HepG2 (cell line): ENCODE measurements around the gene CABP4. TPM values are rescaled to one million over a fixed set of nuclear protein-coding genes. Genes with fewer than 3 reads are reported as not detected.

Source experiments
- ARID2 ChIP-seq: sonication (generic); formaldehyde crosslinking; IDR thresholded peaks from 2 replicates; pipeline ENCODE4 v1.8.1; 2022; ENCODE audit warnings: mild to moderate bottlenecking, missing genetic modification reagents, borderline replicate concordance
- BORCS8-MEF2B ChIP-seq: sonication (generic); formaldehyde crosslinking; IDR thresholded peaks from 2 replicates; pipeline ENCODE4 v1.8.0; 2022; ENCODE audit warnings: mild to moderate bottlenecking, missing genetic modification reagents
- CBX1 ChIP-seq: IDR thresholded peaks from one replicate; pipeline ENCODE4 v1.6.1; 2016; ENCODE audit warnings: antibody characterized with exemption, low read depth
- CENPT ChIP-seq: sonication (generic); formaldehyde crosslinking; IDR thresholded peaks from 2 replicates; pipeline ENCODE4 v1.8.0; 2022; ENCODE audit warnings: low read depth, mild to moderate bottlenecking, moderate library complexity, missing genetic modification reagents
- EP300 ChIP-seq, 3 experiments: sonication (generic) in 1 of 3; formaldehyde crosslinking in 1 of 3; IDR thresholded peaks; 2 replicates each; pipeline versions ENCODE4 v1.5.1 to v1.6.1; 2011 to 2020; ENCODE audit warnings: low read depth in 2 of 3, low read length in 2 of 3, borderline replicate concordance in 1 of 3, improper control_type of control experiment in 1 of 3, mild to moderate bottlenecking in 1 of 3, missing genetic modification reagents in 1 of 3, moderate library complexity in 1 of 3
- FOSL1 ChIP-seq: sonication (generic); formaldehyde crosslinking; IDR thresholded peaks from 2 replicates; pipeline ENCODE4 v1.9.0; 2021; ENCODE audit warnings: missing genetic modification reagents, borderline replicate concordance
- GLI4 ChIP-seq: sonication (generic); formaldehyde crosslinking; IDR thresholded peaks from 2 replicates; pipeline ENCODE4 v1.5.1; 2020; ENCODE audit warnings: missing genetic modification reagents, mild to moderate bottlenecking, moderate library complexity, borderline replicate concordance
- HNRNPLL ChIP-seq: fragments of 200-400 bp; formaldehyde crosslinking; IDR thresholded peaks from 2 replicates; pipeline ENCODE4 v1.6.1; 2017; ENCODE audit warnings: mild to moderate bottlenecking, low read depth, low read length; ENCODE audit not compliant: poor library complexity, severe bottlenecking
- JDP2 ChIP-seq: sonication (generic); formaldehyde crosslinking; IDR thresholded peaks from 2 replicates; pipeline ENCODE4 v1.8.1; 2022; ENCODE audit warnings: missing genetic modification reagents, borderline replicate concordance
- KDM6A ChIP-seq: IDR thresholded peaks from 2 replicates; pipeline ENCODE4 v1.6.1; 2016; ENCODE audit warnings: low read depth
- NCOA1 ChIP-seq: sonication (generic); formaldehyde crosslinking; IDR thresholded peaks from 2 replicates; pipeline ENCODE4 v1.9.0; 2021; ENCODE audit warnings: missing genetic modification reagents
- NKX3-1 ChIP-seq: sonication (generic); formaldehyde crosslinking; IDR thresholded peaks from 2 replicates; pipeline ENCODE4 v1.5.0; 2020; ENCODE audit warnings: missing genetic modification reagents
- PRMT3 ChIP-seq: sonication (generic); formaldehyde crosslinking; IDR thresholded peaks from 2 replicates; pipeline ENCODE4 v1.8.1; 2022; ENCODE audit warnings: low read depth, mild to moderate bottlenecking, moderate library complexity, missing genetic modification reagents, borderline replicate concordance
- SP1 ChIP-seq, 2 experiments: fragments of 450-650 bp in 1 of 2; sonication (generic) in 1 of 2; formaldehyde crosslinking in 1 of 2; IDR thresholded peaks; 2 replicates each; pipeline versions ENCODE4 v1.4.0 to v1.6.1; 2016 to 2020; ENCODE audit warnings: missing genetic modification reagents in 1 of 2
- SRY ChIP-seq: sonication (generic); formaldehyde crosslinking; IDR thresholded peaks from 2 replicates; pipeline ENCODE4 v1.8.0; 2022; ENCODE audit warnings: mild to moderate bottlenecking, missing genetic modification reagents
- TGIF2 ChIP-seq: IDR thresholded peaks from 2 replicates; pipeline ENCODE4 v1.6.1; 2016; ENCODE audit warnings: control low read depth, missing compliant biosample characterization
- THAP11 ChIP-seq: IDR thresholded peaks from 2 replicates; pipeline ENCODE4 v1.6.1; 2016; ENCODE audit warnings: missing biosample characterization, missing genetic modification reagents
- ZNF20 ChIP-seq: sonication (generic); formaldehyde crosslinking; IDR thresholded peaks from 2 replicates; pipeline ENCODE4 v1.4.0; 2020; ENCODE audit warnings: mild to moderate bottlenecking, moderate library complexity, missing genetic modification reagents
- ZNF367 ChIP-seq: sonication (generic); formaldehyde crosslinking; IDR thresholded peaks from 2 replicates; pipeline ENCODE4 v1.4.0; 2020; ENCODE audit warnings: missing genetic modification reagents, borderline replicate concordance
- ZNF430 ChIP-seq: sonication (generic); formaldehyde crosslinking; IDR thresholded peaks from 2 replicates; pipeline ENCODE4 v1.9.0; 2021; ENCODE audit warnings: mild to moderate bottlenecking, missing genetic modification reagents
- ZNF556 ChIP-seq: sonication (generic); formaldehyde crosslinking; IDR thresholded peaks from 2 replicates; pipeline ENCODE4 v1.4.0; 2020; ENCODE audit warnings: mild to moderate bottlenecking, missing genetic modification reagents, borderline replicate concordance
- polyA plus RNA-seq, 8 experiments: library from polyadenylated mRNA; depleted of rRNA in 3 of 8; stranded (reverse) in 7 of 8; unstranded in 1 of 8; fragments of >200 nt; fragmentation: Illumina TruSeq in 4 of 8; extraction: Trizol in 4 of 8; gene quantifications; 2 replicates each; pipeline versions ENCODE4 v1.2.1 to v1.2.3, GENCODE V29; 2011 to 2016; ENCODE audit warnings: low read depth in 4 of 8, missing spikeins in 1 of 8, mixed read lengths in 1 of 8; ENCODE audit not compliant: insufficient read depth in 1 of 8
- total RNA-seq, 5 experiments: library from RNA; depleted of rRNA; stranded (reverse); fragments of >200 nt; fragmentation: Illumina TruSeq; extraction: Trizol; gene quantifications; 2 replicates each; pipeline ENCODE4 v1.2.3, GENCODE V29; 2016; ENCODE audit warnings: low read depth in 1 of 5
- TF ChIP-seq, protein P1 (sequence below): sonication (generic); formaldehyde crosslinking; IDR thresholded peaks from 2 replicates; pipeline ENCODE4 v1.4.0; 2020; ENCODE audit warnings: mild to moderate bottlenecking, missing genetic modification reagents
- TF ChIP-seq, protein P2 (sequence below): sonication (generic); formaldehyde crosslinking; IDR thresholded peaks from 2 replicates; pipeline ENCODE4 v1.4.0; 2020; ENCODE audit warnings: missing genetic modification reagents
- TF ChIP-seq, protein P3 (sequence below): sonication (generic); formaldehyde crosslinking; IDR thresholded peaks from 2 replicates; pipeline ENCODE4 v1.4.0; 2020; ENCODE audit warnings: missing genetic modification reagents

CABP4 gene
- total and polyA plus RNA-seq, 2 of the 13 experiments (the other 11 are each of a cell fraction or from before 2014, with no cell fraction given), result not detected

DNA sequence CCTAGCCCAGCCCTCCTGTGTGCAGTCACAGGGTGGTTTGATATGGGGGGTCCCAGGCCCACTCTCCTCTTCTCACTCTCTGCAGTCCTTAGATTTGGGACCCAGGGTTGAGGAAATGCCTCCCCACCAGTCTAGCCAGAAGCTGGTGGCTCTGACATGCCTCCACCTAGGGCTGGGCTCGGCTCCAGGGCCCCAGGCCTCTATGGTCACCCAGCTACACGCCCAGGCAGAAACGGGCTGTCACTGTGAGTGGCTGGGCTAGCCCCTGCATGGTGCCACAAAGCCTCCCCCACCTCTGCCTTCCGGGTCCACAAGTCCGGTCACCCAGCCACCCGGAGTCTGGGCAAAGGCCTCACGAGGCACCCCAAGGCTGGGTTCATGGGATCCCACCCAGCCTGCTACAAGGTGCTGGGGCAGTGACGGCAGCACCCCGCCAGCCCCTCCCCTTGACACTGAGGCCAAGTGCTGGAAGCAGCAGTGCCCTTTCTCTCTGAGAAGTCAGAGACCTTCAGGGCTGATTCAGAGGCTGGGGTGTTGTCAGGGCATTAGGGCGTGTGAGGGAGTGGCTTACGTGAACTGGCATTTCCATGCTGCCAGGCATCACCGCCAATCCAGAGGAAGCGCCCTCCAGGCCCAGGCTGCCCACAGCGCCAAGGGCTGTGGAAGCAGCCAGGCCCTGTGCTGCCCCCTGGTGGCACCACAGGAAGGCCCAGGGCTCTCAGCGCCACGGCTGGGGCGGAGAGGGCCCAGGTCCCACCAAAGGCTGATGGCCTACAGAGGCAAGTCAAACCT lies 50.6 kb downstream of the CABP4 start (continued):
- TF ChIP-seq BORCS8-MEF2B (CRISPR knock-in tag) (peak; percentile 70; the same call in 1 of the 2 replicates), SRY (CRISPR knock-in tag) (0 out of 2 replicates have a peak, but pooled peaks have one; percentile 46), PRMT3 (CRISPR knock-in tag) (no peak), THAP11 (CRISPR knock-in tag) (peak; percentile 42; the same call in 1 of the 2 replicates), NKX3-1 (CRISPR knock-in tag) (no peak), ZNF556 (CRISPR knock-in tag) (0 out of 2 replicates have a peak, but pooled peaks have one; percentile 71), ZNF20 (CRISPR knock-in tag) (no peak), NCOA1 (CRISPR knock-in tag) (no peak), ARID2 (CRISPR knock-in tag) (no peak), KDM6A (no peak), ZNF430 (CRISPR knock-in tag) (peak; percentile 19; the same call in 1 of the 2 replicates), FOSL1 (no peak), CENPT (CRISPR knock-in tag) (no peak), GLI4 (CRISPR knock-in tag) (peak; percentile 58; the same call in 1 of the 2 replicates), ZNF367 (CRISPR knock-in tag) (no peak), SP1 (IDR thresholded peaks at IDR 0.05) (no peak), SP1 (CRISPR knock-in tag; IDR thresholded peaks at IDR 0.05) (peak; percentile 58; the same call in 1 of the 2 replicates), EP300 (IDR thresholded peaks at IDR 0.05; ENCODE audit: low read depth in 2 of 2, low read length in 2 of 2) (no peak), EP300 (CRISPR knock-in tag; IDR thresholded peaks at IDR 0.05; ENCODE audit: borderline replicate concordance) (no peak), TGIF2 (CRISPR knock-in tag) (no peak), HNRNPLL (peak; percentile 33), CBX1 (no peak), JDP2 (CRISPR knock-in tag) (no peak)
- TF ChIP-seq, protein P1, sequence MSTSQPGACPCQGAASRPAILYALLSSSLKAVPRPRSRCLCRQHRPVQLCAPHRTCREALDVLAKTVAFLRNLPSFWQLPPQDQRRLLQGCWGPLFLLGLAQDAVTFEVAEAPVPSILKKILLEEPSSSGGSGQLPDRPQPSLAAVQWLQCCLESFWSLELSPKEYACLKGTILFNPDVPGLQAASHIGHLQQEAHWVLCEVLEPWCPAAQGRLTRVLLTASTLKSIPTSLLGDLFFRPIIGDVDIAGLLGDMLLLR (CRISPR knock-in tag), result no peak
- TF ChIP-seq, protein P2, sequence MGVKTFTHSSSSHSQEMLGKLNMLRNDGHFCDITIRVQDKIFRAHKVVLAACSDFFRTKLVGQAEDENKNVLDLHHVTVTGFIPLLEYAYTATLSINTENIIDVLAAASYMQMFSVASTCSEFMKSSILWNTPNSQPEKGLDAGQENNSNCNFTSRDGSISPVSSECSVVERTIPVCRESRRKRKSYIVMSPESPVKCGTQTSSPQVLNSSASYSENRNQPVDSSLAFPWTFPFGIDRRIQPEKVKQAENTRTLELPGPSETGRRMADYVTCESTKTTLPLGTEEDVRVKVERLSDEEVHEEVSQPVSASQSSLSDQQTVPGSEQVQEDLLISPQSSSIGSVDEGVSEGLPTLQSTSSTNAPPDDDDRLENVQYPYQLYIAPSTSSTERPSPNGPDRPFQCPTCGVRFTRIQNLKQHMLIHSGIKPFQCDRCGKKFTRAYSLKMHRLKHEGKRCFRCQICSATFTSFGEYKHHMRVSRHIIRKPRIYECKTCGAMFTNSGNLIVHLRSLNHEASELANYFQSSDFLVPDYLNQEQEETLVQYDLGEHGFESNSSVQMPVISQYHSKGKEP (CRISPR knock-in tag), result no peak
- TF ChIP-seq, protein P3, sequence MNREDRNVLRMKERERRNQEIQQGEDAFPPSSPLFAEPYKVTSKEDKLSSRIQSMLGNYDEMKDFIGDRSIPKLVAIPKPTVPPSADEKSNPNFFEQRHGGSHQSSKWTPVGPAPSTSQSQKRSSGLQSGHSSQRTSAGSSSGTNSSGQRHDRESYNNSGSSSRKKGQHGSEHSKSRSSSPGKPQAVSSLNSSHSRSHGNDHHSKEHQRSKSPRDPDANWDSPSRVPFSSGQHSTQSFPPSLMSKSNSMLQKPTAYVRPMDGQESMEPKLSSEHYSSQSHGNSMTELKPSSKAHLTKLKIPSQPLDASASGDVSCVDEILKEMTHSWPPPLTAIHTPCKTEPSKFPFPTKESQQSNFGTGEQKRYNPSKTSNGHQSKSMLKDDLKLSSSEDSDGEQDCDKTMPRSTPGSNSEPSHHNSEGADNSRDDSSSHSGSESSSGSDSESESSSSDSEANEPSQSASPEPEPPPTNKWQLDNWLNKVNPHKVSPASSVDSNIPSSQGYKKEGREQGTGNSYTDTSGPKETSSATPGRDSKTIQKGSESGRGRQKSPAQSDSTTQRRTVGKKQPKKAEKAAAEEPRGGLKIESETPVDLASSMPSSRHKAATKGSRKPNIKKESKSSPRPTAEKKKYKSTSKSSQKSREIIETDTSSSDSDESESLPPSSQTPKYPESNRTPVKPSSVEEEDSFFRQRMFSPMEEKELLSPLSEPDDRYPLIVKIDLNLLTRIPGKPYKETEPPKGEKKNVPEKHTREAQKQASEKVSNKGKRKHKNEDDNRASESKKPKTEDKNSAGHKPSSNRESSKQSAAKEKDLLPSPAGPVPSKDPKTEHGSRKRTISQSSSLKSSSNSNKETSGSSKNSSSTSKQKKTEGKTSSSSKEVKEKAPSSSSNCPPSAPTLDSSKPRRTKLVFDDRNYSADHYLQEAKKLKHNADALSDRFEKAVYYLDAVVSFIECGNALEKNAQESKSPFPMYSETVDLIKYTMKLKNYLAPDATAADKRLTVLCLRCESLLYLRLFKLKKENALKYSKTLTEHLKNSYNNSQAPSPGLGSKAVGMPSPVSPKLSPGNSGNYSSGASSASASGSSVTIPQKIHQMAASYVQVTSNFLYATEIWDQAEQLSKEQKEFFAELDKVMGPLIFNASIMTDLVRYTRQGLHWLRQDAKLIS (CRISPR knock-in tag), result no peak
